ENCODE results near the gene SNN.

Gene SNN

DNA sequence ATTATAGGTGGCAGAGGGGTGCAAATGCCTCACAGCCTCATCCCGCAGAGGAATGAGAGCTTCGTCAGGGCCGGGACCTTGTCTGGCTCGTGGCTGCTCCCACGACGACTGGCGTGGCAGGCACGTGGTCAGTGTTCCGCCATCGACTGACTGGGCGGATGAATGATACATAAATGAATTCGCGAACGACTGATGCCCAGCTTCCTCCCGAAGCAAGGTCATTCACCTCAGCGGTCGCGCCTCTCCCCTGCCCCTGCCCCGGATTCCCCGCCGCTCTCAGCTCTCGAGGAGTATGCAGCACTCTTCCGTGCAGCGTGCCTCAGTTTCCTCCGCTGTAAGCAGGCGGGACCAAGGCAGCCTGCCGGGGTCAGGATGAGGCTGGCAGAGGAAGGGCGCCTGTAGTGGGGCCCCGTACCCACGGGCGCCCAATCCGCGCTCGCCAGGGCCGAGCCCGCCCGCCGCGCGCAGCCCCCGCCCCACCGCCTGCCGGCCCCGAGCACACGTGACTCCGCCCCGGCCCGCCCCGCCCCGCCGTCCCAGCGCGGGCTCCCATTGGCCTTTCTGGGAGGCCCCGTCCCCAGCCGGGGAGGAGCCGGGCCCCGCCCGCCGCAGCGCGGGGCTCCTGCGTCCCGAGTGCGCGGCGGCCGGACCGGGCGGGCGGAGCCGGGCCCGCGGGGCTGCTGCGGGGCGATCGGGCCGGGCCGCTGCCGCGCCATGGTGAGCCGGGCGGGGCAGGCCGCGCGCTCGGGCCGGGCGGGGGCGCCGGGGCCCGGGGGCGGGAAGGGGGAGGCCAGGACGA, at the start of gene SNN:
Gene SNN (plus strand): TSS at position 632 of the 799 bp plus-strand sequence. CDS start 7,605 bp downstream, outside the sequence.
- DNase-seq: no peak

DNA sequence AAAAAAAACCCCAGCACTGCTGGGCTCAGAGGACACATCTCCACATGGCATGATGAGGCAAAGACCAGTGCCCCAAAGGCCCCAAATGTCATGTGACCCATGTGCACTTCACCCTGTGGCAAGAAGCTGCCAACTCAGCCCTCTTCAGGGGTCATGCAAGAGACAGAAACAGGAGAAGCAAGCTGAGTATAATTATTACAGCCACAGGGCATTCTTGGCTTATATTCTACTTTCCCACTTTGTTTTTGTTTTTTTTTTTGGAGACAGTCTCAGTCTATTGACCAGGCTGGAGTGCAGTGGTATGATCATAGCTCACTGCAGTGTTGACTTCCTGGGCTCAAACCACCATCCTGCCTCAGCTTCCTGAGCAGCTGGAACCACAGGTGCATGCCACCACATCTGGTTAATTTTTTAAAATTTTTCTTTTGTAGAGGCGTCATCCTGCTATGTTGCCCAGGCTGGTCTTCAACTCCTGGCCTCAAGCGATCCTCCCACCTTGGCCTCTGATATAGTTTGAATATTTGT, 48.9 kb upstream of the SNN start:
- DNase-seq: no peak

DNA sequence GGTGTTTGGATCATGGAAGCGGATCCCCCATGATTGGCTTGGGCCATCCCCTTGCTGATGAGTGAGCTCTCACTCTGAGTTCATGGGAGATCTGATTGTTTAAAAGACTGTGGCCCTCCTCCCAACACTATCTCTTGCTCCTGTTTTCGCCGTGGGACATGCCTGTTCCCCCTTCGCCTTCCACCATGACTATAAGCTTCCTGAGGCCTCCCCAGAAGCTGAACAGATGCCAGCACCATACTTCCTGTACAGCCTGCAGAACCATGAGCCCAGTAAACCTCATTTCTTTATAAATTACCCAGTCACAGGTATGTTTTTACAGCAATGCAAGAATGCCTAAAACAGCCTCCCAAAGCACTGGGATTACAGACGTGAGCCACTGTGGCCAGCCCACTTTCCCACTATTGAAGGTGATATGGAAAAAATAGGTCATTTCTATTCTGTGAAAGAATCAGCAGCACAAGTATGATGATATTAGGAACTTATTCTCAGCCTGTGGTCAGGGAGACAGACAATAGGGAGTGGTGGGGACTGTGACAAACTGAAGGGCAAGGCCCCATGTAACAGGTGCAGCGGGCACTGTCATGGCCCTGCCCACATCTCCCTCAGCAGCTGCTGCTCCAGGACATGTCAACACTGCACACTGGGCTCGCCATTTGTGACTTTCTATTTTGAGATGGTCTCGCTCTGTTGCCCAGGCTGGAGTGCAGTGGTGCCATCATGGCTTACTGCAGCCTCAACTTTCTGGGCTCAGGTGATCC, 47.8 kb upstream of the SNN start:
- no peak for DNase-seq

DNA sequence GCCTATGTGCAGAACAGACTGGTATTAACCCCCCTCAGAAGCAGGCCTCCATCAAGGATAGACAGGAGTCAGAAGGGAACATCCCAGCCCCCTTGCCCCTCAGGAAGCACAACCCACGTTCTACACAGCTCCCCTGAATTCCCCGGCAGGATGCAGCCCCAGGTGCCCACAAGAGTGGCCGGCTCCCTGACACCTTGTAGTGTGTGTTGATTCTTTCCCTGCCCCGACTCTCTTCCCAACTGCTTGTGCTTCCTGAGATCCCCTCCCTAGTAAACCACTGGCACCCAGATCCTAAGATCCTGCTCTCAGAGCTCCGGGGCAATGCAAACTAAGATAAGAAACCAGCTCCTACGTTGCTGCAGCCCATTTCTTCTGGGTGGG, 46.7 kb upstream of the SNN start:
- no peak for DNase-seq

DNA sequence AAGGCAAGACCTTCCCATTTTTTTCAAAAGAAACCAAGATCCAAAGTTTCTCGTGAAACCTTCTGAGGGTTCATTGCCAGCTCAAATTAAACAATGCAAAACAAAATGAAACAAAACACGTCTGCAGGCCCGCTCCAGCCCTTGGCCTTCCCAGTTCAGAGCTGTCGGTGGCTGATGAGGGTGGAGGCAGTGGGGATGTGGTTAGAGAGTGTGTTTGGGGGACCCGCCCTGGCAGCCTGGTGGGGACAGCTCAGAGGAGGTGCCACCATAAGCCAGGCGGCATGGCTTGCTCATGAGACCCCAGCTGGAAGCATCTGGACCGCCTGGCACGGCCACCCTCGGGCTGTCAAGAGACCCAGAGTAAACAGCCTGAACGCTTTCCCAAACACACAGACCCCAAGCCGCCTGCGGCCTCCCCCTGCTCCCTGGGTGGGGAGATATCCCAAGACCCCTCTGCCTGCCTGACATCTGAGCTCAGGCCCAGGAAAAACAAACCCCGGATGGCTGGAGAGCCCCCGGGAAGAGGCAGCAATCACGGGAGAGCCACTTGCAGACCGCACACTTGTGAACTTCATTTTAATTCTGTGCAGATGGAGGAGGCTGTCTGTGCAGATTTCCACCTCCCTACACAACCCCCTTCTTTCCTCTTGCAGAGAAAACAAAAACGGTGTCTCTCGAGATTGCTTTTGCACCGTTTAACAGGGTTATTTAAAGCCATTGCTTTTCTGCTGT, 46.2 kb upstream of the SNN start:
- DNase-seq: no peak

DNA sequence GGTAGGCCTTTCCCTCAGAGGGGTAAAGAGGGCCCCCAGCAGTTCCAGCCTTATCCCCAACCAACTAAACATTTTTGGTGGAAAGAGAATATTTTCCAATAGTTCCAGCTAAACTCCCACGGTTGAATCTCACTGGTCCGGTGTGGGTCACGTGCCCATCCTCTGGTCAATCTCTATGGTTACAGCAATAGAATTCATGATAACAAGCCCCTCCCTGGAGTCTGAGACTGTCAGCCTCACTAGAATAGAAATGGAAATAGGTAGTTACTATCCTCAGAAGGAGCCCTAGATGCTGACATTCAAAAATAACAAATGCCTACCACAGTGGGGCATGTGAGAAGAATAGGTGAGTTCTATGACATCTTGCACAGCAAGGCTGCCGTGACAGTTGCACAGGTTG, 44.0 kb upstream of the SNN start:
- DNase-seq: no peak

DNA sequence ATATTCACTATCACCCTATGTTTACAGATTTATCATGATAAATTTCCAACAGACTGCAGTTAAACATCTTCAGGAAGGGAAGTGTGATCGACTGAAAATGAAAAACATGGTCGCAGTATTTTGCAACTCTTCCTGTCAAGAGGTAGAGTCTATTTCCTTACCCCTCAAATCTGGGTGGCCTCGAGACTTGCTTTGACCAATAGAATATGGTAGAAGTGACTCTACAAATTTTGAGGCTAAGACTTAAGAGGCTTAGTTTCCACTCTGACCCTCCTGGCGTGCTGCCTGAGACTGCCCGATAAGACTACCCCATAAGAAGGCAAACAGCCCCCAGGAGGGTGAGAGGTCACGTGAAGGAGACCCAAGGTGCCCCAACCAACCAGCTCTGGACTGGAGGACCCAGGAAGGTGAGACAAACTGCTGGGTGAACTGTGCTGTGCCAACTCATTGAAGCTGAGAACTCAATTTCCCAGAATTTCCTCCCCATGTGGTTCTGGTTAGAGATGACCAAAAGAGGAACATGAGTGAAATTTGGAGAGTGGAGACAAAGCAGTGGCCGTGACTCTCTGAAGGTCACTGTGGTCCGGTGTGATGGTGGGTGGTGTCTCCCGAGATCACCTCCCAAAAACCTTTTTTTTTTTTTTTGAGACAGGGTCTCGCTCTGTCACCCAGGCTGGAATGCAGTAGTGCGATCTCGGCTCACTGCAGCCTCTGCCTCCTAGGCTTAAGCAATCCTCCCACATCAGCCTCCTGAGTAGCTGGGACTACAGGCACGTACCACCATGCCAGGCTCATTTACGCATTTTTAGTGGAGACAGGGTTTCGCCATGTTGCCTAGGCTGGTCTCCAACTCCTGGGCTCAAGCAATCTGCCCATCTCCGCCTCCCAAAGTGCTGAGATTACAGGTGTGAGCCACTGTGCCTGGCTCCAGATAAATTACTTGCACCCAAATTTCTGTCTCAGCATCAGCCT, 43.3 kb upstream of the SNN start:
- DNase-seq: no peak

DNA sequence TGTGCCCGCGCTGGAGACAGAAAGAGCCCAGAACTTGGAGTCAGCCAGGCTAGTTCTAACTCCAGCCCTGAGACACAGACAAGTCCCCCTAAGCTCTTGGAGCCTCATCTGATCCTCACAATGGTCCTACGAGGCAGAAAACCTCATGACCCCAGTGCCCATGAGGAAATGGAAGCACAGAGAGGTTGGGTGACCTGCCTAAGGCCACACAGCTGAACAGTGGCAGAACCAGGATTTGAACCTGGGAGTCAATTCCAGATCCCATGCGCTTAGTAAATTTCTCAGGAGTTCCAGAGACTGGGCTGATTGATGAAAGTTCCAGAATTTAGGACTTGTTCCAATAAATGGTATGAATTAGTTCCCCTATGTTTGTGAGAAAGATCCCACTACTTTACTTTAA, 42.5 kb upstream of the SNN start:
- no peak for DNase-seq

DNA sequence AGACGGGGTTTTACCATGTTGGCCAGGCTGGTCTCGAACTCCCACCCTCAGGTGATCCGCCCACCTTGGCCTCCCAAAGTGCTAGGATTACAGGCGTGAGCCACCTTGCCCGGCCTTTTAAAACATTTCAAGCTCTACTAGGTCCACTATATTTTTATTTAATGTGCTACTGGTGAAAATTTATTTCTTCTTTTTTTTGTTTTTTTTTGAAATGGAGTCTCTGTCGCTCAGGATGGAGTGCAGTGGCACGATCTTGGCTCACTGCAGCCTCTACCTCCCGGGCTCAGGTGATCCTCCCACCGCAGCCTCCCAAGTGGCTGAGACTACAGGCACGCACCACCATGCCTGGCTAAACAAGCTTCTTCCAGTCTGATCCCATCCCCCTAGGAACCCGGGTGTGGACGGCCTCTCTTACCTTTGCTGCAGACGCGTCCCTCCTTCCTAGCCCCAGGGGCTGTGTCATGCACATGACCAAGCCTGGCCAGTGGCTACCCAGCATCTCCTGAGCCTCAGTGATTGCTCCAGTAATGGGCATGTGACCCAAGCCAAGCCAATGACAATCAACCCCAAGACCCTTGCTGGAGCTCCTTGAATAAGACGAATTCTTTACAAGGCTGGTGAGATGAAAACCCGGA, 41.5 kb upstream of the SNN start:
- DNase-seq: no peak

DNA sequence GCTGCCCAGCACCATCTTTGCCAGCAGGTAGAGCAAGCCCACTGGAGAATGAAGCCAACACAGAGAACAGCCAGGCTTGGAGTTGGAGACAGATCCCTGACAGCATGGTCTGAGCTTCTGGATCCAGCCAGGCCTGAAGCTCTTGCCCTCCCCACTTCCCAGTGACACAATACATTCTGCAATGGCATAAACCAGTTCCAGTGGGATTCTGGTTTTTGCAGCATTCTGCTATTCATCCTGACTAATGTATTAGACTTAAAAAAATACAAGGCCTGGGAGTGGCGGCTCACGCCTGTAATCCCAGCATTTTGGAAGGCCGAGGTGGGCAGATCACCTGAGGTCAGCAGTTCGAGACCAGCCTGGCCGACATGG, 41.0 kb upstream of the SNN start:
- no peak for DNase-seq

DNA sequence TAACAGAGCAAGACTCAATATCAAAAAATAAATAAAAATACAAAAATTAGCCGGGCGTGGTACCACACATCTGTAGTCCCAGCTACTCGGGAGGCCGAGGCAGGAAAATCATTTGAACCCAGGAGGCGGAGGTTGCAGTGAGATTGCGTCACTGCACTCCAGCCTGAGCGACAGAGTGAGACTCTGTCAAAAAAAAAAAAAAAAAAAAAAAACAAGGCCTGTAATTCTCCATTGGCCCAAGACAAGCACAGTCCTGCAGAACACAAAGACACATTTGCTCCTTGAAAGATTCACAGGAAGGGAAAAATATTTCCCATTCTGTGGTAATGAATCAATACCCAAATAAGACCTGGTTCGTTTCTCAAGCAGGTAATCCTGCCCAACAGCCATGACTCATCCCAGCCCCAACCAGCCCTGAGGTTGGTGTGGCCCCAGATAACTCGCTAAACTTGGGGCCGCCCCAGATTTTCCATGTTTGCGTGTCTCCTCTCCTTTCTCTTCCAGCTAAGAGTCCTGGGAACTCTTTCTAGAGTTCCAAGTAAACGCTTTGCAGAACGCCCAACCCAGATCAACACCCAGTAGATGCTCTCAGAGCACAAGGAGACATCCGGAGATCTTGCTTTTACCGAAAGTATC, 40.3 kb upstream of the SNN start:
- DNase-seq: no peak

DNA sequence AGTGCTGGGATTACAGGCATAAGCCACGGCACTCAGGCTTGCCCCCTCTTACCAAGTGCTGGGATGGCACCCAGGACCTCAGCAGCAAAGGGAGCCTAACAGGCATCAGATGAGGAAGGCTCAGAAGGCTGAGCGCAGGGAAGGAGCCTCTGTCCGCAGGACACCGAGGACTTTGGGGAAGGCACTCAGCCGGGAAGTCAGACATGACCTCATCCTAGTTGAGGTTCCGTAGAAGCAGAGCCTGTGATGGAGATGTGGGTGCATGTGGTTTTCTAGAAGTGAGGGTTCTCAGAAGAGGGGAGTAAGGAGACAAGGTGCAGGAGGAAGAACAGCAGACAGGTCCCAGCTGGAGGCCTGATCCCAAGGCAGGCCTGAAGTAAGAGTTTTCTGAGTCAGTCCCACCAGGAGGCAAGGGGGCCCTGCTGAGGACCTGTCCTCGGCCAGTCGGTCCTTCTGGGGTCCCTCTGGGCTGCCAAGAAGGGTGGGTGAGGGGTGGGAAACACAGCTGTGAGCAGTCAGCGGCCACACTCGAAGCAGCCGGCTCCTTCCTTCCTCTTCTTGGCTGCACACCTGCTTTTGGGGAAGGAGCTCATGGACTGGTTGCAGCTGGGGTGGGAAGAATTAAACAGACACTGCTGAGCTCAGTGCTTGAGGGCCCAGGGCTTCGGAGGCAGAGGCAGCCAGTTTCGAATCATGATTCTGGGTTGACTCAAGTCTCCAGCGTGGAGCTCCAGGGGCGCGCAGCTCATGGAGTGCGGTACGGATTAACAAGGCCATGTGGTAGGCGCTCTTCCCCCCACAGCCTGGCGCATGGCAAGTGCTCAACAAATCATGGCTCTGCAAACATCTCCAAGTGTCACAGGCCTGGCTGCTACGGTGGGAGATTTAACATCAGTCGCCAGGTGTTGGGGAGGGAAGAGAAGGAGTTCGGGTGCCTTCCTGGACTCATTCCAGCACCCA, 38.9 kb upstream of the SNN start:
- no peak for DNase-seq

DNA sequence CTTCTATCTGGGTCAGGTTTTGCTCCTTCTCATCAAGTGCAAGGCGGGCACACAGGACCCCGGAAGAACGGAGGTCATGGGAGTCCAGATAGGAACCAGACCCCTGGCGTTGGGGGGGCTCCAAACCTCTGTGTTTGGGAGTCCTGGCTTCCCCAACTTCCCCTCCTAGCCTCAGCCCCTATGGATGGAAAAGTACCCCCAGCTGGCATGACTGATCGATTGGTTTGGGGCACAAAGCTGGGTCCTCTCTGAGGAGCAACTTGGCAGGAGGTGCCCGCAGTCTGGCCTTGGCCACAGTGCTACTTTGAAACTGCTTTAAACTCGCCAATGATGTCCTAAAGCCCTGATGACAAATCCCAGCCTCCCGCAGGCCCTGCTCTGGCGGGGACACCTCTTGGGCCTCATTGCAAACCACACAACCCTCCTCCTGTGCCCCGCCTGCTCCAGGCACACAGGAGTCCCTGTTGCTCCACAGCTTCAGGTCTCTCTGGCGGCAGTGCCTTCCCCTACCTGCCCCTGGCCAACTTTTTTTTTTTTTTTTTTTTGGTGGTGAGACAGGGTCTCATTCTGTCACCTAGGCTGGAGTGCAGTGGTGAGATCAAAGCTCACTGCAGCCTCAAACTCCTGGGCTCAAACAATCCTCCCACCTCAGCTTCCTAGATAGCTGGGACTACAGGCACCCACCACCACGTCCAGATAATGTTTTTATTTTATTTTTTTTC, 38.0 kb upstream of the SNN start:
- DNase-seq: no peak

DNA sequence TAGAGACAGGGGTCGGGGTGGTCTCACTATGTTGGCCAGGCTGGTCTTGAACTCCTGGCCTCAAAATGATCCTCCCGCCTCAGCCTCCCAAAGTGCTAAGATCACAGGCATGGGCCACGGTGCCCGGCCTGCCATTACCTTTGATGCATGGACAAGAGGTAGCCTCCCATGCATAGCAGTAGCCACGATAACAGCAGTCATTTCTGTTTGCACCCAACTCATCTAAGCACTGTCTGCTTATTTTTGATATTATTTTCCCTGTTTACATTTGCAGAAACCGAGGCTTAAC, 37.5 kb upstream of the SNN start:
- DNase-seq: no peak

DNA sequence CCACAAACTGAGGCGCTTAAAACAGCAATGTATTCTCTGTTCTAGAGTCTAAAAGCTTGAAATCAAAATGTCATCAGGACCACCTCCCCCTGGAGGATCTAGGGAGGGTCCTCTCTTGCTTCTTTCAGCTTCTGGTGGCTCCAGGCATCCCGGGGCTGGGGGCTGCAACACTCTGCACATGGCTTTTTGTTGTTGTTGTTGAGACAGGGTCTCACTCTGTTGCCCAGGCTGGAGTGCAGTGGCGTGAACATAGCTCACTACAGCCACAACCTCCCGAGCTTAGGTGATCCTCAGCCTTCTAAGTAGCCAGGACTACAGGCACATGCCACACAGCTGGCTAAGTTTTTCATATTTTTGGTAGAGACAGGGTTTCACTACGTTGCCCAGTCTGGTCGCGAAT, 37.0 kb upstream of the SNN start:
- DNase-seq: no peak

DNA sequence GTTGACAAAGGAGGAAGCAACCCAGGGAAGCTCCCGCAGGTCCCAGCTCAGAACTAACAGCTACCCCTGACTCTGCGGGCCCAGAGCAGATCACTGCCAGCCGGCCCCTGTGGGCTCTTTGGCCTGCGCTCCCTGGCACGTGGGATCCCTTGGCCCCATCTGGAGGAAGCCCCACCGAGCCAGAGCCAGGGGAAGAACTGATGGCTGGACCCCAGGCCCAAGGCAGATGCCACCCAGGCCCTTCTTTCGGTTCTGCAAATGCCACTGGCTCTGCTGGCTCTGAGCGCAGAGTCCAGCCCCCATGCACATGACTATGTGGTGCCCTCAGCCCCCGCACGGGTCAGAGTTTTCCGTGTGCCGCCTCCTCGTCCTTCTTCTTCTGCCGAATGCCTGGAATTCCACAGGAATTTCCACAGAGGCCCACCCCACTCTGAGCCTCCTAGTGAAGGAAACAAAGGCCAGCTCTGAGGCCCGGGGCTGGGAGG, 35.8 kb upstream of the SNN start:
- DNase-seq: no peak

DNA sequence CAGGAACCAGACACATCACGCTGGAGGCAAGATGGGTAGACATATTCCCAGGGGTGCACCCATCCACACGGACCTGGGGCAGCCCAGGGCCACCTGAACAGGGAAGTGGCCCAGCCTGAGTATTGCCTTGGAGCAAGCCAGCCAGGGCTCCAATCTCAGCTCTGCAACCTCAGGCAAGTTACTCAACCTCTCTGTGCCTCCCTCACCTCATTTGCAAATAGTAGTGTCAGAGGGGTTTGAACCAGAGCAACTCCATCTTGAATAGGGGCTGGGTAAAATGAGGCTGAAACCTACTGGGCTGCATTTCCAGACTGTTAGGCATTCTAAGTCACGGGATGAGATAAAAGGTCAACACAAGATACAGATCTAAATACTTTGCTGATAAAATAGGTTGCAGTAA, 35.1 kb upstream of the SNN start:
- no peak for DNase-seq

DNA sequence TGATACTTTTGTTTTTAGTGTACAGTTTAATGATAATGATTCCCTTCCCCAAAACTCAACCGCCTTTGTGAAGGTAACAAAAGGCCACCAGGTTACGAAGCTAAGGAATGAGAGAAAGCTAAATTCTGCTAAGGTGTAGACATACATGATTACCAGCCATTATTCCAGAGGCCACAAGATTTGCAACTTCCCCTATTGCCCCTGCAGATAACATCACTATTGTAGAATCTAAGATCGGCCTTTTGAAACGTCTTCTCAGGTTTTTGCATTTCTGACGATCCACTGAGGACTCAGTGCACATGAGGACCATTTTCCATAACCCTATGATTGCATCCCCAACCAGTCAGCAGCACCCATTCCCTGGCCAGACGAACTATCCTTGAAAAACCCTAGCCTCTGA, 33.9 kb upstream of the SNN start:
- no peak for DNase-seq

DNA sequence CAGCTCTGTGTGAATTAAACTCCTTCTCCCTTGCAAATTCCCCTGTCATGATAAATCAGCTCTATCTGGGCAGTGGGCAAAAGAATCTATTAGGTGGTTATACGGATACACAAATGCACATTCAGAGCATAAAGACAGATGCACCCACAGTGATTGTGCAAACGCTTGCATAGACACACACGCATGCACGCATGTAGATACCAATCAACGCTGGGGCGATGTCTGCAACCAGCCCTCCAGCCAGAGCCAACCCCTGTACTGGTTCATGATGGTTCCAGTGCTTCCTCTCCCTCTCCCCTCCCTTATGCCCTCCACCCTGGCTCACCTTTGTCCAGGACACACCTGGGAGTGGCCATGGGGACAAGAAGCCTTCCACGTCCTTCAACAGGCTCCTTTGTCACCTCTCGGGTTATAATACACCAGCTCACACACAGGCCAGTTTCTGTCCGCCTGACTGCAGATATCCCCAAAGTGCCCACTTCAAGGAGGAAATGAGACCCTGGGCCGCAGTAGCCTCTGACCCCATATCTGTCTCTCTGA, 33.1 kb upstream of the SNN start:
- DNase-seq: no peak

Data from NCI-H187 treated with DMSO at 0.1 percent for 48 hours (cell line).